Kasumi-1 (cell line): ENCODE data around the gene ZAP70.

ENCODE experiments used
- DNase-seq, 2 experiments: peaks; one replicate each; lab custom pipeline; 2025; lab: John Stamatoyannopoulos, UW

ZAP70 gene

GRCh38 chr2:97788986-97789644 is 75.7 kb downstream of the ZAP70 start:
- DNase-seq = no peak
